ENCODE measurements around the gene KLHL40.

- no peak for TF ChIP-seq CTCF (conservative IDR thresholded peaks at IDR 0.05; ENCODE audit: low read length)
- no peak for TF ChIP-seq EZH2phosphoT487 (IDR thresholded peaks at IDR 0.05; ENCODE audit: borderline replicate concordance, low read depth, low read length)
Measured at GRCh38 chr3:42705058-42705767, 19.9 kb downstream of the KLHL40 start.

All from OCI-LY7 (cell line).